ENCODE results near the gene THPO.
"Not testable (repeated sequence)": the region's sequence is repeated elsewhere in the genome, so short reads cannot be mapped to it uniquely, and the experiment has no call there.

The THPO gene

DNA sequence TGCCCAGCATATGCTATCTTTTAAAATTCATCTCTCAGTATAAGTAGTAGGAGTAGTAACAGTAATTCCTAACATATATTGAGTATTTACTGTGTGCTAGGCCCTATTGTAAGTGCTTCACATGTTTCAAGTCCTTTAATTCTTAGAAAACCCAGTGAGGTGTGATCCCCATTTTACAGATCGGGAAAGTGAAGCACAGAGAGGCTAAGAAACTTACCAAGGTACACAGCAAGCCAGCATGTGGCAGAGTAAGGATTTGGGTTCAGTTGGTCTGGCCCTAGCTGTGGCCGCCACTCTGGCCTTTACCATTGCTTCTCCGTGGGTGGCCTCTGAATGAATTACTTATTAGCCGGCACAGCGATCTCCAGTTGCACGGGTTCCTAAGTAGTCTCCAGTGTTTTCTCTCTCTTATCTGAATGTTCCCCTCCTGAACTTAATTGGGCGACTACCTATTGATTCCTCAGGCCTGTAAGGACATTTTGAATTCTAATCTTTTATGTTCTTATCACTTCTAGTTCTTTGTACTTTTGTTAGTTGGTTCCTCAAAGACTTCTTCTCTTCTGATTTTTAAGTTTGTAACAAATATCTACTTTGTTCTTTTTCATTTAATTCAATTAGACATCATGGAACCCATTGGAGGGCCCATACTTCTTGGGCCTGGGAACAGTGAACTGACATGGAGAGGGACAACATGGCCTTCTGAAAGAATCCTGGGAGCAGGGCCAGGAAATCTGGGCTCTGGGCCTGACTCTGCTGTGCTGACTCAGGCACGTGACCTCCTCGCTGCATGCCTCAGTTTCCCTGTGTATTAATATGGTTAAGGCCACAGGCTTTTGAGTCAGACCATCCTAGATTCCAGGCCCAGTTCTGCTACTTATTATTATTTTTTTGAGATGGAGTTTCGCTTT lies 28.2 kb downstream of the THPO start:
- DNase-seq (ENCODE audit: low spot score) = peak; percentile 45

- no peak for DNase-seq (ENCODE audit: low spot score)
These were observed 30.0 kb downstream of the THPO start for GRCh38 chr3:184348057-184348382.

DNA sequence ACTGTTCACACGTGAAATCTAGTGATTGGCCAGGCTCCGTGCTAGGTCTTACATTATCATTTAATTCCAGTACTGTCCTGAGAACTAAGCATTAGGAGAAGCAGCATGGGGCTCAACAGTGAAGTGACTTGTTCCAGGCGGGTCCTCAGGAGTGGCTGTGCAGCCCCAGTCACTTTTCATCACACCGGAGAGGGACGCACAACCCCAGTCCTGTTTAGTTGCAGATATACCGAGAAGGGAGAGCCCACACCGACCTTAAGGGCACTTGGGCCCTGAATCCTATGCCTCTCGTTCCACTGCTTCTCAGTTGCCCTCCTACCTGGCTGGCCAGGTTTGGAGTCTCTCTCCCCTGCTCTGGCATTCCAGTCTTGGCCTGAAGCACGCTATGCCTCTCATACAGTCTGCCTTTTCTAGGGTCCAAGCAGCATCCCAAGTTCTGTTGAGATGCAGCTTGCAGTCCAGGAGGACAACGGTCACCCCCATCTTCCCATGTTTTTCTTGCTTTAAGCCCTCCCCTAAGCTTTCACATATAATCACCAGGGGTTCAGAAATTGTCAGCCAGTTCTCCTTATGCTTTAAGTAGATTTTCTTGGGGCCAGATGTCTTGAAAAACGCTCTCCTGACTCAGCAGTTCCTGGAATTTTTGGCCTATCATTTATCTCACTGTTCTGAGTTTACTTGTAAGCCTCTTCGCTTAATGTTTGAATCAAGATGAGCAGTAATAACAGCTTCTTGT lies 30.5 kb downstream of the THPO start:
- DNase-seq (ENCODE audit: low spot score) = no peak

DNA sequence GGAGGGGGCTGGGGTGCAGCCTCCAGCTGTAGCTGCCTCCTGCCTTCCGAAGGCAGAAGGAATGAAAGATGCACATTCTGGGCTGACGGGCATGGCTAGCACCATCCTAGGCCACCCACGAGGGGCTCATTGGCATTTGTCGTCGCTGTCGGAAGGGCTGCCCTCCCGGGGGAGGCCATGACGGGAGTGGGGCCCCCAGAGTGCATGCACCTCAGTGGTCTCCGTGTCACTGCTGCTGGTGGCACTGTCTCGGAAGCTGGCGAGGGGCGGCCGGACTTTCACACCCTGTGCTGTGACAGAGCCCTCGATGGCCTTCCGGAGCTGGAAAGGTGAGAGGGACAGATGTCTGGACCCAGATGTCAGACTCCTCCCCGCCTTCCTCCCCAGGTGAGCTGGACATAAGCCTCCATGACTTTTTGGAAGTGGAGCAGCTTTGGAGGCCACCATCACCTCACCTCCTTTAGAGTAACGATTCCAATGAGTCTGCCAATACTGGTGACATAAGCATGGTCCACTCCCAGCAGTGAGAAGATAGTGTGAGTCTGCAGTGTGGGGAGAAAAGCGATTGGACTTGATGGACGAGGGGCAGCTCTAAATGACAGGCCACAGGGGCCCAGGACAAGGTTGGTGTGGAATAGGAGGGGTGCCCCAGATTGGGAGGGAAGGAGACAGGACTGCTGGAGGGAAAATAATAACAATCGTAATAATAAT lies 31.4 kb downstream of the THPO start:
- DNase-seq (ENCODE audit: low spot score) = no peak

DNA sequence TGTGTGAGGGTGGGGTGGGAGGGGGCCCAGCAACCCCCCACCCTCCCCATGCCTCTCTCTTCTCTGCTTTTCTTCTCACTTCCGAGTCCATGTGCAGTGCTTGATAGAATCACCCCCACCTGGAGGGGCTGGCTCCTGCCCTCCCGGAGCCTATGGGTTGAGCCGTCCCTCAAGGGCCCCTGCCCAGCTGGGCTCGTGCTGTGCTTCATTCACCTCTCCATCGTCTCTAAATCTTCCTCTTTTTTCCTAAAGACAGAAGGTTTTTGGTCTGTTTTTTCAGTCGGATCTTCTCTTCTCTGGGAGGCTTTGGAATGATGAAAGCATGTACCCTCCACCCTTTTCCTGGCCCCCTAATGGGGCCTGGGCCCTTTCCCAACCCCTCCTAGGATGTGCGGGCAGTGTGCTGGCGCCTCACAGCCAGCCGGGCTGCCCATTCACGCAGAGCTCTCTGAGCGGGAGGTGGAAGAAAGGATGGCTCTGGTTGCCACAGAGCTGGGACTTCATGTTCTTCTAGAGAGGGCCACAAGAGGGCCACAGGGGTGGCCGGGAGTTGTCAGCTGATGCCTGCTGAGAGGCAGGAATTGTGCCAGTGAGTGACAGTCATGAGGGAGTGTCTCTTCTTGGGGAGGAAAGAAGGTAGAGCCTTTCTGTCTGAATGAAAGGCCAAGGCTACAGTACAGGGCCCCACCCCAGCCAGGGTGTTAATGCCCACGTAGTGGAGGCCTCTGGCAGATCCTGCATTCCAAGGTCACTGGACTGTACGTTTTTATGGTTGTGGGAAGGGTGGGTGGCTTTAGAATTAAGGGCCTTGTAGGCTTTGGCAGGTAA lies 32.5 kb downstream of the THPO start:
- peak; percentile 98 for DNase-seq (ENCODE audit: low spot score)

DNA sequence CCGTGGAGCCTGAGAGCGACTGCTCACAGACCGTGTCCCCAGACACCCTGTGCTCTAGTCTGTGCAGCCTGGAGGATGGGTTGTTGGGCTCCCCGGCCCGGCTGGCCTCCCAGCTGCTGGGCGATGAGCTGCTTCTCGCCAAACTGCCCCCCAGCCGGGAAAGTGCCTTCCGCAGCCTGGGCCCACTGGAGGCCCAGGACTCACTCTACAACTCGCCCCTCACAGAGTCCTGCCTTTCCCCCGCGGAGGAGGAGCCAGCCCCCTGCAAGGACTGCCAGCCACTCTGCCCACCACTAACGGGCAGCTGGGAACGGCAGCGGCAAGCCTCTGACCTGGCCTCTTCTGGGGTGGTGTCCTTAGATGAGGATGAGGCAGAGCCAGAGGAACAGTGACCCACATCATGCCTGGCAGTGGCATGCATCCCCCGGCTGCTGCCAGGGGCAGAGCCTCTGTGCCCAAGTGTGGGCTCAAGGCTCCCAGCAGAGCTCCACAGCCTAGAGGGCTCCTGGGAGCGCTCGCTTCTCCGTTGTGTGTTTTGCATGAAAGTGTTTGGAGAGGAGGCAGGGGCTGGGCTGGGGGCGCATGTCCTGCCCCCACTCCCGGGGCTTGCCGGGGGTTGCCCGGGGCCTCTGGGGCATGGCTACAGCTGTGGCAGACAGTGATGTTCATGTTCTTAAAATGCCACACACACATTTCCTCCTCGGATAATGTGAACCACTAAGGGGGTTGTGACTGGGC lies 33.3 kb downstream of the THPO start:
- DNase-seq (ENCODE audit: low spot score) = no peak

GRCh38 chr3:184343200-184343876 lies 34.7 kb downstream of the THPO start:
- no peak for DNase-seq (ENCODE audit: low spot score)

GRCh38 chr3:184341925-184342324 lies 36.1 kb downstream of the THPO start:
- no peak for DNase-seq (ENCODE audit: low spot score)

DNA sequence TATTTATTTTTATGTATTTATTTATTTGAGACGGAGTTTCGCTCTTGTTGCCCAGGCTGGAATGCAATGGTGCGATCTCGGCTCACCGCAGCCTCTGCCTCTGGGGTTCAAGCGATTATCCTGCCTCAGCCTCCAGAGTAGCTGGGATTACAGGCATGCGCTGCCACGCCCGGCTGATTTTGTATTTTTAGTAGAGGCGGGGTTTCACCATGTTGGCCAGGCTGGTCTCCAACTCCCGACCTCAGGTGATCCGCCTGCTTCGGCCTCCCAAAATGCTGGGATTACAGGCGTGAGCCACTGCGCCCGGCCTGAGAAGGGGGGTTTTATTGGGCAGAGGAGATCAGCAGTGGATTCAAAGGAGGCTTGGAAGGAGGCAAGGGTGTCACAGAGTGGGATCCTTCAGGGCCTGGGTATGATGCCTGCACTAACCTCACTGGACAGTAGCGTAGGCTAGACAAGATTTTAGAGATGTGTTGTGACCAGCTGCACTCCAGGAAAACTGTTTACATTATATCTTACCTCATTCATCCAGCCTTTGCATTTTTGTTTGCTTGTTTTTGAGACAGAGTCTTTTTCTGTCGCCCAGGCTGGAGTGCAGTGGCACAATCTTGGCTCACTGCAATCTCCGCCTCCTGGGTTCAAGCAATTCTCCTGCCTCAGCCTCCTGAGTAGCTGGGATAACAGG lies 38.4 kb downstream of the THPO start:
- DNase-seq (ENCODE audit: low spot score) = not testable (repeated sequence)

DNA sequence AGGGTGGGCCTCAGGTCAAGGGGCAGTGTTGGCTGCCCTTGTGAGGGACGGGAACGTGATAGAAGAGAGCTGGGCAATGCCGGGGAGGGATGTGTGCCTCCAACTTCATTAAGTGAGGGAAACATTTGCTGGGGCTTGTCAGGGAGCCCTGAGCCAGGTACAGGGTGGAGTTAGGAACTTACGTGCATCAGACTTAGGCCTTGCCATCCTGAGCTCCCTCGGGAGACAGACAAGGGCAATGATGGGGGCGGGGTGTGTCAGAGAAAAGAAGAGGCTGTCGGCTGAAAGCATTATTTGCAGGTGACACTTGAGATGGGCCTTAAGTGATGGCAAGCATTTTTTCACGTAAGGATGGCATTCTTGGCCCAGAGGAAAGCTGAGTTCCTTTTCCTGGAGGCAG lies 39.0 kb downstream of the THPO start:
- no peak for DNase-seq (ENCODE audit: low spot score)

GRCh38 chr3:184338511-184338945 lies 39.5 kb downstream of the THPO start:
- peak; percentile 60 for DNase-seq (ENCODE audit: low spot score)

GRCh38 chr3:184337981-184338380 lies 40.0 kb downstream of the THPO start:
- DNase-seq (ENCODE audit: low spot score) = no peak

GRCh38 chr3:184337399-184337714 lies 40.6 kb downstream of the THPO start, which contains the start of gene FAM131A:
TSS of gene FAM131A (plus strand) at chr3:184337600. CDS start at chr3:184337631, 31 bp downstream.
- peak; percentile 64 for DNase-seq (ENCODE audit: low spot score)

DNA sequence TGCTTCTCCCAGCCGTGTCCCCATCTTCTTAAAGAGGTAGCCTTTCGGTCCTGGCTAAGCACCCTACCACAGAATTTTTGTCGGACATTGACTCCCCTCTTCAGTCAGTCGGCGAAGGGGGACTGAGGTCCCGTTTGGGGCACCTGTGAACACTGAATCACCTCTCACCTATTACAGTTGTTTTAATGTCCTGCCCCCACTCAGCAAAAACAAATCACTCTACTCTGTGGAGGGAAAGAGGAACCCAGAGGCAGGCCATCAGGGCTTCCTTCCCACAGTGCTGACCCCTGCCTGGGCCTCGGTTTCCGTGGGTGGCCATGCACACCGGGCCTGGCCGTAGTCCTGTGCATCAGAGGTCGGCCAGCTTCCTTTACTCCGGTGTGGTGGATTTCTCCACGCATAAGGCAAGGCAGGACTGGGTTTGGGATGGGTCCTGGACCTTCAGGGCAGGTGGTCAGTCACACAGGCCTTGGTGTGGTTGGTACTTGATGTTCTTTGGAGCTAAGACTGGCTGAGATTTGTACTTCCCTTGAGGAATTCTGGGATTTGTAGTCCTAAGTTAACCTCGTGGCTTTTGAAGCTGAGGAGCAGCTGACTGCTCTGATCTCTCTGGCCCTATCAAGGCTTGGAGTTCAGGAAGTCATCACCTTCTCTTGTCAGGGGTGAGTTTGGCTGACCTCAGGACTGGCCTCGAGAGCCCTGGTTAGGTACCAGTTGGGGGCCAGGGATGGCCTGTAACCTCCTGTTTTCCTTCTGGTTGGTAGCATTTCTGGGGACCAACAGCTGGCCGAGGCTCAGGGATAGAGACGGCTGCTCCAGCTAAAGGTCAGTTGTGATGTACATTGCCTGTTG lies 41.2 kb downstream of the THPO start:
- peak; percentile 91 for DNase-seq (ENCODE audit: low spot score)

DNA sequence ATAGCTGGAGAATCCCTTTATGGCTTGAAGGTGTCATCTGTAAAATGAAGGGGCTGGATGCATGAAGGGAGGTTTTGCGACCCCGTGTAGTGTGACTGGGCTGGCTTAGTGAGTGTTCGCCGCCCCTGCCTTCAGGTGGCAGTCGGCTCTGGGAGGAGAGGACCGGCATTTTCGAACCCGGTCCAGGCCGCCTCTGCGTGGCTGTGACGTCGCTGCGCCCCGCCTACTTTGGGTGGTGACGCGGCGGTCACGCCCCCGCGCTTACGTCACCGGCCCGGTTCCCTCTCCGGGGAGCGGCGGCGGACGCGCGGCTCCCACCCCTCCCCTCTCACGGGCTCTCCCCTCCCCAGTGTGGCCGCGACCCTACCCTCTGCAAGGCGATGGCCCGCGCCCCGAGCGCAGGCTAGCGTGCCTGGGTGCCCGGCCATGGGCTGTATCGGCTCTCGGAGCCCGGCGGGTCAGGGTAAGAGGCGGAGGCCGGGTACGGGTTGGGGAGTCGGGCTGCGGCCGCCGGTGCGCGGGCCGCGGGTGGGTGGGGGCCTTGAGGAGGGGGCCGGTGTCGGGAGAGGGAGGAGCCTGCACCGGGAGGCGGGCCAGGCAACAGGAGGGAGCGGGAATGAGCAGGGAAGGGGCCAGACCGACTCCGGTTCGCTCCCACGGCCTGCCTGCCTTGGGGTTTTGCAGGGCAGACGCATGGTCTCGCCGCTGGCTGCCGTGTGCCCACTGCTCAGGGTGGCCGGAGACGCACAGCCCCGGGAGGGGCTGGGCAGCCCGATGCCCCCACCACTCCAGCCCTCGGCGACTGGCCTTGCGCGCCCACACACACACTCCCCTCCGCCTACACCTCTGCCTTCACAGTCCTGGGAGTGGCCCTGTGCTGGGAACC lies 42.1 kb downstream of the THPO start:
- DNase-seq (ENCODE audit: low spot score) = peak; percentile 68

DNA sequence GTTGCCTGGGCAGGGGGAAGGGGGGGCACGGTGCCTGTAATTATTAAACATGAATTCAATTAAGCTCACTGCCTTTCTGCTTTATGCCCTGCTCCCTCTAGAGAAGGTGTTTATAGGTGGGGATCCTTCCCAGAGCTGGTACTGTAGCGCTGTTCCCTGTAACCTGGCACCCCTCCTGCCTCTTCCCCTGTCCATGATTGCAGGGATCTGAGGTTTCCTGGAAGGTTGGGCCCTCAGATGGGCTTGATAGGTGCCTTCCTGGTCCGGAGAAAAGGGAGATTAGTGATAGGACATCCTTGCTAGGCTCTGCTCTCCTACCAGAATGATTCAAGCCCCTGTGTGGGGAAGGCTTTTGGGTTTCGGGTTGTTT lies 42.7 kb downstream of the THPO start:
- DNase-seq (ENCODE audit: low spot score) = no peak

DNA sequence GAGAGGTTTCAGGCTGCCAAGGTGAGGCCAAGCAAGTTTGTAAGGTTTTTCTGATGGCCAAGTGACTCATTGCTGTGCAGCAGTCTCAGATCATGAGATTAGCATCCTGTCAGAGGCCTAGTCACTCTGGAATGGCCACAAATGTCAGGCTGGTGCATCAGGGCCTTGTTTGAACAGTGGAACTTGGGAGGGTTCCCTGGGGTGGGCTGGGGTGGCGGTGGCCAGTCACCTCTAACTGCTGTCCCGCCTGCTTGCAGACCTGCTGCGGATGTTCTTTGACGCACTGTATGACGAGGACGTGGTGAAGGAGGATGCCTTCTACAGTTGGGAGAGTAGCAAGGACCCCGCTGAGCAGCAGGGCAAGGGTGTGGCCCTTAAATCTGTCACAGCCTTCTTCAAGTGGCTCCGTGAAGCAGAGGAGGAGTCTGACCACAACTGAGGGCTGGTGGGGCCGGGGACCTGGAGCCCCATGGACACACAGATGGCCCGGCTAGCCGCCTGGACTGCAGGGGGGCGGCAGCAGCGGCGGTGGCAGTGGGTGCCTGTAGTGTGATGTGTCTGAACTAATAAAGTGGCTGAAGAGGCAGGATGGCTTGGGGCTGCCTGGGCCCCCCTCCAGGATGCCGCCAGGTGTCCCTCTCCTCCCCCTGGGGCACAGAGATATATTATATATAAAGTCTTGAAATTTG lies 43.4 kb downstream of the THPO start:
- no peak for DNase-seq (ENCODE audit: low spot score)

Measured in pons (tissue), 1 donor.